ENCODE data around the gene MICALL1. TPM values are rescaled to one million over a fixed set of nuclear protein-coding genes. Genes with fewer than 3 reads are reported as not detected.
A peak's percentile ranks its signal among the peaks of the same experiment; 100 is the strongest.

Gene MICALL1
- total RNA-seq, 8 experiments from 2014 or later = 14.5 to 42.2 (median 19.7) TPM

DNA sequence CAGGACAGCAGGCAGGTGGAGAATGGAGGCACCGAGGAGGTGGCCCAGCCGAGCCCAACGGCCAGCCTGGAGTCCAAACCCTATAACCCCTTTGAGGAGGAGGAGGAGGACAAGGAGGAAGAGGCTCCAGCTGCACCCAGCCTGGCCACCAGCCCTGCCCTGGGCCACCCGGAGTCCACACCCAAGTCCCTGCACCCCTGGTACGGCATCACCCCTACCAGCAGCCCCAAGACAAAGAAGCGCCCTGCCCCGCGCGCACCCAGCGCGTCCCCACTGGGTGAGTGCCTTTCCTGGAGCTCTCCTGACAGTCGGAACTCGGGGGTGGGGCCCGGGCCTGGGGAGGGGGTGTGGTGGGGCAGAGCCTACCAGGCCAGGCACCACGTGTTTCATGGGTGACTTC lies 19.7 kb downstream of the MICALL1 start:
- in situ Hi-C loops (cut with MboI; ENCODE audit: low pct_unique_long_range_greater_than_20kb in 2 of 9, low sequenced_read_pairs in 9 of 9, unreplicated experiment in 9 of 9) = no loop called here
- 80% methylated on average over 1 of the region's 15 CpGs; no CpG with 5 or more reads in 9 of the 10 experiments for WGBS, 10 experiments
- no peak for ATAC-seq (replicated peaks in 6 of 8)
- Histone ChIP-seq H3K27ac (no peak overlapping the region), H3K4me3 (no peak overlapping the region), H3K4me1 (replicated peaks in 1 of 2) (no peaks in the 10 kb centered on the region)

DNA sequence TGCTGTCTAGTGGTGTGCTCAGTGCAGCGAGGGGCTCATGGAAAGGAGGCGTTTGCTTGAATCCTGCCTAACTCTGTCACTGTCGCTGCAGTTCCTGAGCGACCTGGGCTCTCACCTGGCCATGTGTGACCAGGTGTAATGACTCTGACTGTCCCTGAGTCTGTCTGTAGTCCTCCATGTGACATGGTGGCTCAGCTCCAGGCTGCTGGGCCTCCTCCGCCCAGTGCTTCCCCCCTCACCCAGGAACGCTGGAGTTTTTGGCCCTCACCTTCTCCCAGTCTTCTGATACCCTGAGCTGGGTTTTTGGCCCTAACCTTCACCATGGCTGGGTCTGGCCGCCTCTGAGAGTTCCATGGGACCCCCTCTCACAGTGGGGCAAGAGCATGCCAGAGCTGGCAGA lies 20.3 kb downstream of the MICALL1 start:
- Histone ChIP-seq H3K4me1 (replicated peaks in 1 of 2) (no peaks in the 10 kb centered on the region), H3K27ac (no peak overlapping the region), H3K4me3 (no peak overlapping the region)
- ATAC-seq (replicated peaks in 6 of 8) = no peak
- in situ Hi-C loops (cut with MboI; ENCODE audit: low pct_unique_long_range_greater_than_20kb in 2 of 9, low sequenced_read_pairs in 9 of 9, unreplicated experiment in 9 of 9) = no loop called here
- WGBS, 10 experiments = 71 to 93% (median 74%) methylated on average over 2 to 5 of the region's 7 CpGs; no CpG with 5 or more reads in 6 of the 10 experiments

DNA sequence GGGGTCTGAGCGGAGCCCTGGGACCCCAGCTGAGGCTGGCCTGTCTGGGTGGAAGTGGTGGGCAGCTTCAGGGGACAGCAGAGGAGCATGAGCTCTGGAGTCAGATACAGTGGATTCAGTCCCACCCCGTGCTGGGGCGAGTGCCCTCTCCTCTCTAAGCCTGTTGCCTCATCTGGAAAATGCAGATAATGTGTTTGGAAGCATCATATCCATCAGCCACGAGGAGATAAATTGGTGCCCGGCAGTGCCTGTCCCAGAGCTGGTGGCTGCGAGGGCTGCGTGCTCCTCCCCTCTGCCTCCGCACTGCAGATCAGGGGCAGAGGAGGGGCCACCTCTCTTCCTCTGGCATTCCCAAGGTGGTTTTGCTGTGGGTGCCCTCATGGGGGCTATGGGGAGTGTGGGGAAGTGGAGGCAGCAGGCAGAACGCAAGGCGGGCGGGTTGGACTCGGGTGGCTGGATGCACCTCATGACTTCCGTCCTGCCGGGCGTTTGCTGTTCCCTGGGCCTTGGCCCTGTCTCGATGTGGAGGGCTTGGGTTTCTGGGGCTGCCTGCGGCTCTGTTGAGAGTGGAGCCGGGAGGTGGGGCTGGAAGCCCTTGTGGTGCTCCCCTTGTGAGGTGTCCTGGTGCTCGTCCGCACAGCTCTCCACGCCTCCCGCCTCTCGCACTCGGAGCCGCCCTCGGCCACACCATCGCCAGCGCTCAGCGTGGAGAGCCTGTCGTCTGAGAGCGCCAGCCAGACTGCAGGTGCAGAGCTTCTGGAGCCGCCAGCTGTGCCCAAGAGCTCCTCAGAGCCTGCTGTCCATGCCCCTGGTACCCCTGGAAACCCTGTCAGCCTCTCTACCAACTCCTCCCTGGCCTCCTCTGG lies 20.9 kb downstream of the MICALL1 start:
- H3K4me1 ChIP-seq (replicated peaks in 1 of 2) = no peaks in the 10 kb centered on the region
- WGBS, 10 experiments = 93 to 99% (median 94%) methylated on average over 5 to 10 of the region's 32 CpGs; no CpG with 5 or more reads in 7 of the 10 experiments
- in situ Hi-C loops (cut with MboI; ENCODE audit: low pct_unique_long_range_greater_than_20kb in 2 of 9, low sequenced_read_pairs in 9 of 9, unreplicated experiment in 9 of 9) = no loop called here
- H3K4me3 ChIP-seq = no peak overlapping the region
- no peak overlapping the region for H3K27ac ChIP-seq
- ATAC-seq (replicated peaks in 6 of 8) = no peak

DNA sequence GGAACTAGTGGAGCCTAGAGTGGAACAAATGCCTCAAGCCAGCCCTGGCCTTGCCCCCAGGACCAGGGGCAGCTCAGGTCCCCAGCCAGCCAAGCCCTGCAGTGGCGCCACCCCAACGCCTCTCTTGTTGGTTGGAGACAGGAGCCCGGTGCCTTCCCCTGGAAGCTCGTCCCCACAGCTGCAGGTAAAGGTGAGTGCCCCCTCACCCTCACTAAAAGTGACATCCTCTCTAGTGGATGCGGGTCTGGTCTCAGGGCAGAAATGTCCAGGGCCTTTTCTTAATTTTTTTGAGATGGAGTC lies 21.5 kb downstream of the MICALL1 start:
- in situ Hi-C loops (cut with MboI; ENCODE audit: low pct_unique_long_range_greater_than_20kb in 2 of 9, low sequenced_read_pairs in 9 of 9, unreplicated experiment in 9 of 9) = no loop called here
- H3K4me1 ChIP-seq (replicated peaks in 1 of 2) = no peaks in the 10 kb centered on the region
- WGBS, 10 experiments = 82 to 100% (median 92%) methylated on average over 1 to 2 of the region's 5 CpGs; no CpG with 5 or more reads in 7 of the 10 experiments
- no peak overlapping the region for H3K4me3 ChIP-seq
- ATAC-seq (replicated peaks in 6 of 8) = no peak
- H3K27ac ChIP-seq = no peak overlapping the region

DNA sequence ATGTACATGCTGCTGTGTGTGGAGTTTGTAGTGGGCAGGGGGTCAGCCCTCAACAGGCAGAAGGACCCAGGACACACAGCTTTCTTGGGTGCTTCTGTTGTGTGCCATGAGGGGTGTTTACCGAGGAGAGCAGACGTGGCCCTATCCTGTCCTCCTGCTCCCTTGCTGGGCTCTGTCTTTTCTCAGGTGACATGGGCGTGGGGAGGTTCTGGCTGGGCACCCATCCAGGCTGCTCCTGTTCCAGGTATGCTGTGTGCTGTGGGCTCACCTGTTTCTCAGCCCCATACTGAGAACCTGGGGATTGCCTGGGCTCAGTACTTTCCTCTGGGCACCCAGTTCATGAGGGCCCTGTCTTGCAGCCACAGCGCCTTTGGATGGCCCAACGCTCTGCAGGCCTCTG lies 23.3 kb downstream of the MICALL1 start:
- ATAC-seq (replicated peaks in 6 of 8) = no peak
- in situ Hi-C loops (cut with MboI; ENCODE audit: low pct_unique_long_range_greater_than_20kb in 2 of 9, low sequenced_read_pairs in 9 of 9, unreplicated experiment in 9 of 9) = no loop called here

DNA sequence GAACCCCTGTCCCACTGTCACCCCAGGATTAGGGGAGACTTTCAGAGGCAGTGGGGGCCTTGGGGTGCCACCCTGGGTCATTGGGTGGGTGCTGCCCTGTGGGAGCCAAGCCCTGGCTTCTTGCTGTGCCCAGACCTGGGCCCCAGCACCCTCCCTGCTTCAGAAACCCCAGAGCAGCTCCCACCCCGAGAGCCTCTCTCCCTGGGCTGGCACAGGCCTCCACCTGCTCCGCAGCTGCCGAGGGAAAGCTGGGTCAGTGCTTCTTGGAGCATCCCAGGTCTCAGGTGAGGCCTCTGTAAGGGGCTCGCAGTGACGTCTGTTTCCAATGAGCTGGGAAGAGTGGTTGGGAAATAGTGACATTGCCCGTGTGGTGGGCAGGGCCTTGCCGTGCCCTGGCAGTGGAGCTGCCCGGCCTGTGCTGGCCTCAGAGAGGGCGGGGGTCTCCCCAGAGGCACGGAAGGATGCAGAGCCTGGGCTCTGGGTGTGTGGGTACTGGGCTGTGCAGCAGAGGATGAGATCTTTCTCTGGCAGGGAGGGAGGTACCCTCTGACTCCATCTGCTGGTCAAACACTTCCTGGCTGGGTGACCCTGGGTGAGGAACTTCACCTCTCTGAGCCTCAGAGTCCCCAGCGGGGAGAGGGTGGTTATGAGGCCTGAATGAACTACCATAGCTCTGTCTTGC lies 24.3 kb downstream of the MICALL1 start:
- WGBS, 10 experiments = 40 to 93% (median 87%) methylated on average over 1 to 3 of the region's 11 CpGs; no CpG with 5 or more reads in 7 of the 10 experiments
- peak in 3 of 8 experiments; percentile 17 to 36 (median 17) for ATAC-seq (replicated peaks in 6 of 8)
- Histone ChIP-seq H3K4me3 (no peak overlapping the region), H3K27ac (no peak overlapping the region), H3K4me1 (replicated peaks in 1 of 2) (peaks cover 0 to 2% of the 10 kb centered on the region in 2 donors)
- in situ Hi-C loops (cut with MboI; ENCODE audit: low pct_unique_long_range_greater_than_20kb in 2 of 9, low sequenced_read_pairs in 9 of 9, unreplicated experiment in 9 of 9) = no loop called here

More for the DNA sequence above, 23.3 kb downstream of the MICALL1 start:
- 90 to 100% (median 100%) methylated on average over 1 to 4 of the region's 5 CpGs; no CpG with 5 or more reads in 6 of the 10 experiments for WGBS, 10 experiments
- Histone ChIP-seq H3K4me3 (no peak overlapping the region), H3K4me1 (replicated peaks in 1 of 2) (peaks cover 0 to 2% of the 10 kb centered on the region in 2 donors), H3K27ac (no peak overlapping the region)

DNA sequence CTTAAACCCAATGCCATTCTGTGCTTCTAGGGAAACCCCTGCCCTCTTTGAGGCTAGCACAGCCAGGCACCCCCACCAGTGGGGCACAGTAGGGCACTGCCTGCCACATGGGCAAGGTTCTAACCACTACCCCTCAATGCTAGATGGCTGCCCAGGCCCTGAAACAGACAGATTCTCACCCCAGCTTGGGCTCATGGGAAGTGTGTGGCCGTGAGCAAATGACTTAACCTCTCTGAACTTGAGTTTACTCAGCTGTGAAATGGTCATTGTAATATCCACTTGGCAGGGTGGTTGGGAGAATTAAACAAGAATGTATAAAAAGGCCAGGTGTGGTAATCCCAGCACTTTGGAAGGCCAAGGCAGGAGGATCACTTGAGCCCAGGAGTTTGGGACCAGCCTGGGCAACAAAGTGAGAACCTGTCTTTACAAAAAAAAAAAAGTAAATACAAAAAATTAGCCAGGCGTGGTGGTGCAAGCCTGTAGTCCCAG lies 24.9 kb downstream of the MICALL1 start:
- ATAC-seq (replicated peaks in 6 of 8) = no peak
- H3K27ac ChIP-seq = no peak overlapping the region
- 46 to 100% (median 86%) methylated on average over 1 to 2 of the region's 2 CpGs; no CpG with 5 or more reads in 3 of the 10 experiments for WGBS, 10 experiments
- no peak overlapping the region for H3K4me3 ChIP-seq
- peaks cover 0 to 2% of the 10 kb centered on the region in 2 donors for H3K4me1 ChIP-seq (replicated peaks in 1 of 2)
- in situ Hi-C loops (cut with MboI; ENCODE audit: low pct_unique_long_range_greater_than_20kb in 2 of 9, low sequenced_read_pairs in 9 of 9, unreplicated experiment in 9 of 9) = no loop called here

DNA sequence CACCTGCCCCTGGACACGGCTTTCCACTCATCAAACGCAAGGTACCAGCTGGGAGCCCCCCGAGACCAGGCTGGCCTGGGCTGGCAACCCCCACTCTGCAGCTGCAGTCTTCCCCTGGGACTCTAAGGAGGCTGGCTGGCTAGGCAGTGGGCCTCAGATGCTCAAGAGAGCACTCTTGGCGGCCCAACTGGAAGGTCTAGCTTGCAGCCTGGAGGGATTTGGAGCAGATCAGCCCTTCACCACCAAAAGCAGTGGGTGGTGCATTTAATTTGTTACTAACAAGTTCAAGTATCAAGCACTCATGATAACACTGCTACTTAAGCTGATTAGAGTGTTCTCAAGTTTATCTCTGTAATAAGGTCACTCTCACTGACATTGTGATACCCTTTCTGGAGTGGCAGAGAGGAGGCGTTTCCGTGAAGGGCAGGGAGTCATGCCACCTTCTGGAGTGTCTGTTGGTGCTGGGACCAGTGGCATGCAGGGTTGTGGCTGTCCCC lies 25.8 kb downstream of the MICALL1 start:
- ATAC-seq (replicated peaks in 6 of 8) = no peak
- WGBS, 10 experiments = 94 to 97% methylated on average over 3 to 4 of the region's 6 CpGs; no CpG with 5 or more reads in 8 of the 10 experiments
- H3K4me1 ChIP-seq (replicated peaks in 1 of 2) = peaks cover 0 to 2% of the 10 kb centered on the region in 2 donors
- in situ Hi-C loops (cut with MboI; ENCODE audit: low pct_unique_long_range_greater_than_20kb in 2 of 9, low sequenced_read_pairs in 9 of 9, unreplicated experiment in 9 of 9) = no loop called here
- H3K4me3 ChIP-seq = no peak overlapping the region
- no peak overlapping the region for H3K27ac ChIP-seq

DNA sequence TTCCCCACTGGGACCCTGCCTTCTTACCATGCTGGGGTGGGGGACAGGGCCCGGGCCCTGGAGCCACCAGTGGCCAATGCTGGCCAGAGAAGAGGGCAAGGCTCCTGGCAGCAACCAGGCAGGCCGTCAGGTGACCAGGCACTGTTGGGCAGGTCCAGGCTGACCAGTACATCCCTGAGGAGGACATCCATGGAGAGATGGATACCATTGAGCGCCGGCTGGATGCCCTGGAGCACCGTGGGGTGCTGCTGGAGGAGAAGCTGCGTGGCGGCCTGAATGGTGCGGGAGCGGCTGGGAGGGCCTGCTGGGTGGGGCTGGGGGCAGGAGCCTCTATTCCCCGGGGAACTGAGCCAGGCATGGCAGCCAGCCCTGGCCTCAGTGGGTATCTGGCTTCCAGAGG lies 26.3 kb downstream of the MICALL1 start:
- no peak overlapping the region for H3K4me3 ChIP-seq
- no peak overlapping the region for H3K27ac ChIP-seq
- H3K4me1 ChIP-seq (replicated peaks in 1 of 2) = peaks cover 0 to 2% of the 10 kb centered on the region in 2 donors
- WGBS, 10 experiments = 100% methylated on average over 1 of the region's 10 CpGs; no CpG with 5 or more reads in 9 of the 10 experiments
- in situ Hi-C loops (cut with MboI; ENCODE audit: low pct_unique_long_range_greater_than_20kb in 2 of 9, low sequenced_read_pairs in 9 of 9, unreplicated experiment in 9 of 9) = no loop called here
- no peak for ATAC-seq (replicated peaks in 6 of 8)

DNA sequence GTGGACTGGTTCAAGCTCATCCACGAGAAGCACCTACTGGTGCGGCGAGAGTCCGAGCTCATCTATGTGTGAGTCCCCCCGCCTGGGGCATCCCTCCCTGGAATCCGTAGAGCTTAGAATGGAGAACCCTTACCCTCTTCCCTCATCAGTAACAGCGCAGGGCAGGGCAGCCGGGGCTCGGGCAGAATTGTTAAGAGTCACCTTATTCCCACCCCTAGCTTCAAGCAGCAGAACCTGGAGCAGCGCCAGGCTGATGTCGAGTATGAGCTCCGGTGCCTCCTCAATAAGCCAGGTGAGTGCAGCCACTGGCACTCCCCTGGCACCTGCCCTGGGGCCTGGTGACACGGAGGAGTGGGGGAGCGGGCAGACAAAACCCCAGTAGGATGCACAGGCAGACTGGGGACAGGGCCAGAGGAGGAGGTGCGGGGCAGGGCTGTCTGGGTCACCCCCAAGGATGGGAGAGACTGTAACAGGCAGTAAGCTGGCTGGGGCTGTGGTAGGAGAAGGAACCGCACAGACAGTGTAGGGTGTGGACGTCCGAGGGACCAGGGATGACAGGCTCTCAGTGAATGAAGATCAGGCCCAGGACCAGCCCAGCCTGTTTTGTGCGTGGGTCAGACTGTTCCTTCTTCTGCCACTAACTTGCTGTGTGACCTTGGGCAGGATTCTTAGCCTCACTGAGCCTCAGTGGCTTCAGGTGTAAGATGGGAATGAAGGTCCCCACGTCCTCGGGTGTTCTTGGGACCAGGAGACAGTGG lies 26.9 kb downstream of the MICALL1 start:
- WGBS, 10 experiments = 80 to 100% (median 91%) methylated on average over 1 to 5 of the region's 21 CpGs; no CpG with 5 or more reads in 4 of the 10 experiments
- Histone ChIP-seq H3K4me1 (replicated peaks in 1 of 2) (peaks cover 0 to 2% of the 10 kb centered on the region in 2 donors), H3K4me3 (no peak overlapping the region), H3K27ac (no peak overlapping the region)
- no peak for ATAC-seq (replicated peaks in 6 of 8)
- in situ Hi-C loops (cut with MboI; ENCODE audit: low pct_unique_long_range_greater_than_20kb in 2 of 9, low sequenced_read_pairs in 9 of 9, unreplicated experiment in 9 of 9) = no loop called here

DNA sequence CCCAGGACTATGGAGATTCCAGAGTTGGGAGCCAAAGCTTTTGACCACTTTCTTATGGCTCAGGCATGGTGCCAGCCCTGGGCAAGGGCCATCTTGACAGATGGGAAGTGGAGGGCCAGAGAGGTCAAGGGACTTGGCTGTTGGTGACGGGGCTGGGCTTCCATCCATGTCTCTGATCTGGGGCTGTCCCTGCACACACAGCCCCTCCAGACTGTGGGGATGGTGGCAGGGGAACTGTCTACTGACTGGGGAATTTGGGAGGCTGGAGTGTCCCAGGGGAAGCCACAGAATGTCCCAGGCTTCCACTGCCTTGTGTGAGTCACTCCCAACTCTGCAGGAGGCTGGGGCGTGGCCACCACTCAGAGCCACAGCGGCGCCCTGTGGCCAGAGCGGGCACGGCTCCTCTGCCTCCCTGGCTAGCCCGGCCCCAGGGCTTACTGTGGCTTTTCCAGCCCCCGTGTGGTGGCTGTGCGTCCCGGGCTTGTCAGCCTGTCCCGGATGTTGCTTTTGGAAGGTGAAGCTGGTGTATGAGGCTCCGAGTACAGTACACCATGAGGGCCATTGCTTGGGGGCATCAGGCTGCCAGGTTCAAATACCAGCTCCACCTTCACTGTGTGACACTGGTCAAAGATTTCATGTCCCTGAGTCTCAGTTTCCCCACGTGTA lies 27.7 kb downstream of the MICALL1 start:
- 0 to 83% (median 49%) methylated on average over 1 to 5 of the region's 13 CpGs; no CpG with 5 or more reads in 6 of the 10 experiments for WGBS, 10 experiments
- Histone ChIP-seq H3K27ac (no peak overlapping the region), H3K4me1 (replicated peaks in 1 of 2) (peaks cover 0 to 2% of the 10 kb centered on the region in 2 donors), H3K4me3 (no peak overlapping the region)
- ATAC-seq (replicated peaks in 6 of 8) = peak; percentile 97 to 99 (median 98)
- in situ Hi-C loops (cut with MboI; ENCODE audit: low pct_unique_long_range_greater_than_20kb in 2 of 9, low sequenced_read_pairs in 9 of 9, unreplicated experiment in 9 of 9) = no loop called here

DNA sequence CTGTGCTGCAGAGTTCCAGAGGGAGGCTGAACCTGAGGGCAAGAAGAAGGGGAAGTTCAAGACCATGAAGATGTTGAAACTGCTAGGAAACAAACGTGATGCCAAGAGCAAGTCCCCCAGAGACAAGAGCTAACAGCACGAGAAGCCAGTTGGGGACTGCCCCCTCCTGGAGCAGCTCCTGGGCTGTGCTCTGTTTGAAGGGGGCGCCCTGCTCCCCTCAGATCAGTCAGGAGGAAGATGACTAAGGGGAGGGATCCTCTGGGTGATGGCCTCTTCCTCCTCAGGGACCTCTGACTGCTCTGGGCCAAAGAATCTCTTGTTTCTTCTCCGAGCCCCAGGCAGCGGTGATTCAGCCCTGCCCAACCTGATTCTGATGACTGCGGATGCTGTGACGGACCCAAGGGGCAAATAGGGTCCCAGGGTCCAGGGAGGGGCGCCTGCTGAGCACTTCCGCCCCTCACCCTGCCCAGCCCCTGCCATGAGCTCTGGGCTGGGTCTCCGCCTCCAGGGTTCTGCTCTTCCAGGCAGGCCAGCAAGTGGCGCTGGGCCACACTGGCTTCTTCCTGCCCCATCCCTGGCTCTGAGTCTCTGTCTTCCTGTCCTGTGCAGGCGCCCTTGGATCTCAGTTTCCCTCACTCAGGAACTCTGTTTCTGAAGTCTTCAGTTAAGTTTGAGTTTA lies 34.7 kb downstream of the MICALL1 start:
- in situ Hi-C loops (cut with MboI; ENCODE audit: low pct_unique_long_range_greater_than_20kb in 2 of 9, low sequenced_read_pairs in 9 of 9, unreplicated experiment in 9 of 9) = no loop called here
- ATAC-seq (replicated peaks in 6 of 8) = peak in 1 of 8 experiments; percentile 27
- H3K27ac ChIP-seq = no peak overlapping the region
- WGBS, 10 experiments = 21 to 100% (median 84%) methylated on average over 1 to 7 of the region's 12 CpGs; no CpG with 5 or more reads in 5 of the 10 experiments
- H3K4me1 ChIP-seq (replicated peaks in 1 of 2) = no peaks in the 10 kb centered on the region
- no peak overlapping the region for H3K4me3 ChIP-seq

All from motor neuron (in vitro differentiated cells).